SK-N-SH treated with all-trans-retinoic acid at 6 μM for 48 hours (cell line): Measurements from ENCODE around the gene KLHL18.
"Not testable (repeated sequence)": the region's sequence is repeated elsewhere in the genome, so short reads cannot be mapped to it uniquely, and the experiment has no call there.

Experiments used
- ATAC-seq: fragments of 200-7000 bp; cut with Tn5 transposase; 3 replicates; pipeline ENCODE4 v1.9.1; 2020; ENCODE audit warnings: mild to moderate bottlenecking, moderate library complexity
- ARNTL ChIP-seq: fragments of 450-650 bp; formaldehyde crosslinking; IDR thresholded peaks from 2 replicates; pipeline ENCODE4 v1.5.0; 2020; ENCODE audit warnings: low read depth, mild to moderate bottlenecking, moderate library complexity, borderline replicate concordance
- BACH2 ChIP-seq: fragments of 250-450 bp; sonication (Bioruptor Pico); IDR thresholded peaks from 2 replicates; pipeline ENCODE4 v1.9.0; 2021; ENCODE audit warnings: mild to moderate bottlenecking, borderline replicate concordance
- CSDC2 ChIP-seq: fragments of 250-450 bp; sonication (Bioruptor Pico); IDR thresholded peaks from 2 replicates; pipeline ENCODE4 v1.5.0; 2020; ENCODE audit warnings: mild to moderate bottlenecking, moderate library complexity
- CSRNP3 ChIP-seq: fragments of 250-450 bp; sonication (Bioruptor Pico); IDR thresholded peaks from 2 replicates; pipeline ENCODE4 v1.5.1; 2021; ENCODE audit warnings: mild to moderate bottlenecking, moderate library complexity
- ESRRG ChIP-seq: fragments of 250-450 bp; sonication (Bioruptor Pico); IDR thresholded peaks from 2 replicates; pipeline ENCODE4 v1.6.1; 2021; ENCODE audit warnings: mild to moderate bottlenecking
- GLIS3 ChIP-seq: fragments of 250-450 bp; sonication (Bioruptor Pico); IDR thresholded peaks from 2 replicates; pipeline ENCODE4 v1.5.0; 2020; ENCODE audit warnings: mild to moderate bottlenecking, moderate library complexity
- ISL1 ChIP-seq: fragments of 250-450 bp; sonication (Bioruptor Pico); IDR thresholded peaks from 2 replicates; pipeline ENCODE4 v2.1.2; 2022; ENCODE audit warnings: mild to moderate bottlenecking, moderate library complexity
- OSR1 ChIP-seq: fragments of 250-450 bp; sonication (Bioruptor Pico); IDR thresholded peaks from 2 replicates; pipeline ENCODE4 v1.8.0; 2022; ENCODE audit warnings: moderate library complexity, mild to moderate bottlenecking, inconsistent platforms
- POU6F1 ChIP-seq: fragments of 250-450 bp; sonication (Bioruptor Pico); IDR thresholded peaks from 2 replicates; pipeline ENCODE4 v1.8.0; 2021; ENCODE audit warnings: low read depth, mild to moderate bottlenecking, moderate library complexity, borderline replicate concordance
- PPARA ChIP-seq: fragments of 250-450 bp; sonication (Bioruptor Pico); IDR thresholded peaks from 2 replicates; pipeline ENCODE4 v1.5.0; 2020; ENCODE audit warnings: mild to moderate bottlenecking, borderline replicate concordance
- RARB ChIP-seq: fragments of 250-450 bp; sonication (Bioruptor Pico); IDR thresholded peaks from 2 replicates; pipeline ENCODE4 v1.8.0; 2021; ENCODE audit warnings: mild to moderate bottlenecking, moderate library complexity
- SNAI2 ChIP-seq: fragments of 250-450 bp; sonication (Bioruptor Pico); IDR thresholded peaks from 2 replicates; pipeline ENCODE4 v1.5.0; 2020; ENCODE audit warnings: mild to moderate bottlenecking, moderate library complexity
- TOX ChIP-seq: fragments of 250-450 bp; sonication (Bioruptor Pico); IDR thresholded peaks from 2 replicates; pipeline ENCODE4 v1.8.0; 2021; ENCODE audit warnings: mild to moderate bottlenecking, moderate library complexity, borderline replicate concordance
- TSHZ2 ChIP-seq: fragments of 250-450 bp; sonication (Bioruptor Pico); IDR thresholded peaks from 2 replicates; pipeline ENCODE4 v1.5.0; 2020; ENCODE audit warnings: mild to moderate bottlenecking, moderate library complexity
- ZC3H10 ChIP-seq: fragments of 250-450 bp; sonication (Bioruptor Pico); IDR thresholded peaks from 2 replicates; pipeline ENCODE4 v1.5.1; 2021; ENCODE audit warnings: mild to moderate bottlenecking, moderate library complexity
- ZFP3 ChIP-seq: fragments of 250-450 bp; sonication (Bioruptor Pico); IDR thresholded peaks from 2 replicates; pipeline ENCODE4 v1.5.0; 2020; ENCODE audit warnings: mild to moderate bottlenecking, moderate library complexity
- ZFP30 ChIP-seq: fragments of 450-650 bp; formaldehyde crosslinking; IDR thresholded peaks from 2 replicates; pipeline ENCODE4 v1.5.0; 2022; ENCODE audit warnings: mild to moderate bottlenecking, moderate library complexity
- ZNF565 ChIP-seq: fragments of 450-650 bp; formaldehyde crosslinking; conservative IDR thresholded peaks from 2 replicates; pipeline ENCODE4 v1.5.0; 2020; ENCODE audit warnings: low read depth, mild to moderate bottlenecking, moderate library complexity
- ZNF70 ChIP-seq: fragments of 450-650 bp; formaldehyde crosslinking; IDR thresholded peaks from 2 replicates; pipeline ENCODE4 v1.5.0; 2020; ENCODE audit warnings: mild to moderate bottlenecking, moderate library complexity
- ZNF8 ChIP-seq: fragments of 450-650 bp; formaldehyde crosslinking; IDR thresholded peaks from 2 replicates; pipeline ENCODE4 v1.5.0; 2020; ENCODE audit warnings: mild to moderate bottlenecking, moderate library complexity
- TF ChIP-seq, protein P1 (sequence below): fragments of 250-450 bp; sonication (Bioruptor Pico); IDR thresholded peaks from 2 replicates; pipeline ENCODE4 v1.8.0; 2020; ENCODE audit warnings: mild to moderate bottlenecking, moderate library complexity, borderline replicate concordance
- TF ChIP-seq, protein P2 (sequence below): fragments of 250-450 bp; sonication (Bioruptor Pico); IDR thresholded peaks from 2 replicates; pipeline ENCODE4 v1.5.1; 2020; ENCODE audit warnings: low read depth, mild to moderate bottlenecking, moderate library complexity

KLHL18 gene

GRCh38 chr3:47306022-47306421 lies 23.3 kb downstream of the KLHL18 start:
- TF ChIP-seq ZFP3: no peak
- TF ChIP-seq TSHZ2 (CRISPR knock-in tag): no peak
- TF ChIP-seq ESRRG (CRISPR knock-in tag): no peak
- no peak for TF ChIP-seq ZNF70 (CRISPR knock-in tag)
- no peak for TF ChIP-seq OSR1 (CRISPR knock-in tag)
- TF ChIP-seq SNAI2 (CRISPR knock-in tag): no peak
- no peak for TF ChIP-seq RARB
- no peak for TF ChIP-seq PPARA (CRISPR knock-in tag)
- TF ChIP-seq POU6F1 (CRISPR knock-in tag): no peak
- no peak for TF ChIP-seq ARNTL
- TF ChIP-seq, protein P1, sequence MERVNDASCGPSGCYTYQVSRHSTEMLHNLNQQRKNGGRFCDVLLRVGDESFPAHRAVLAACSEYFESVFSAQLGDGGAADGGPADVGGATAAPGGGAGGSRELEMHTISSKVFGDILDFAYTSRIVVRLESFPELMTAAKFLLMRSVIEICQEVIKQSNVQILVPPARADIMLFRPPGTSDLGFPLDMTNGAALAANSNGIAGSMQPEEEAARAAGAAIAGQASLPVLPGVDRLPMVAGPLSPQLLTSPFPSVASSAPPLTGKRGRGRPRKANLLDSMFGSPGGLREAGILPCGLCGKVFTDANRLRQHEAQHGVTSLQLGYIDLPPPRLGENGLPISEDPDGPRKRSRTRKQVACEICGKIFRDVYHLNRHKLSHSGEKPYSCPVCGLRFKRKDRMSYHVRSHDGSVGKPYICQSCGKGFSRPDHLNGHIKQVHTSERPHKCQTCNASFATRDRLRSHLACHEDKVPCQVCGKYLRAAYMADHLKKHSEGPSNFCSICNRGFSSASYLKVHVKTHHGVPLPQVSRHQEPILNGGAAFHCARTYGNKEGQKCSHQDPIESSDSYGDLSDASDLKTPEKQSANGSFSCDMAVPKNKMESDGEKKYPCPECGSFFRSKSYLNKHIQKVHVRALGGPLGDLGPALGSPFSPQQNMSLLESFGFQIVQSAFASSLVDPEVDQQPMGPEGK (CRISPR knock-in tag): no peak
- no peak for TF ChIP-seq GLIS3 (CRISPR knock-in tag)
- TF ChIP-seq ZC3H10 (CRISPR knock-in tag): no peak
- no peak for TF ChIP-seq BACH2 (CRISPR knock-in tag)
- TF ChIP-seq CSRNP3 (CRISPR knock-in tag): no peak
- TF ChIP-seq ZNF8 (CRISPR knock-in tag): no peak
- no peak for ATAC-seq

DNA sequence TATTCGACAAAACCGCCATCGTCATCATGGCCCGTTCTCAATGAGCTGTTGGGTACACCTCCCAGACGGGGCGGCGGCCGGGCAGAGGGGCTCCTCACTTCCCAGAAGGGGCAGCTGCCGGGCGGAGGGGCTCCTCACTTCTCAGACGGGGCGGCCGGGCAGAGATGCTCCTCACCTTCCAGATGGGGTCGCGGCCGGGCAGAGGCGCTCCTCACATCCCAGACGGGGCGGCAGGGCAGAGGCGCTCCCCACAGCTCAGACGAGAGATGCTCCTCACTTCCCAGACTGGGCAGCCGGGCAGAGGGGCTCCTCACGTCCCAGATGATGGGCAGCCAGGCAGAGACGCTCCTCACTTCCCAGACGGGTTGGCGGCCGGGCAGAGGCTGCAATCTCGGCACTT lies 26.5 kb downstream of the KLHL18 start:
- ATAC-seq: not testable (repeated sequence)

DNA sequence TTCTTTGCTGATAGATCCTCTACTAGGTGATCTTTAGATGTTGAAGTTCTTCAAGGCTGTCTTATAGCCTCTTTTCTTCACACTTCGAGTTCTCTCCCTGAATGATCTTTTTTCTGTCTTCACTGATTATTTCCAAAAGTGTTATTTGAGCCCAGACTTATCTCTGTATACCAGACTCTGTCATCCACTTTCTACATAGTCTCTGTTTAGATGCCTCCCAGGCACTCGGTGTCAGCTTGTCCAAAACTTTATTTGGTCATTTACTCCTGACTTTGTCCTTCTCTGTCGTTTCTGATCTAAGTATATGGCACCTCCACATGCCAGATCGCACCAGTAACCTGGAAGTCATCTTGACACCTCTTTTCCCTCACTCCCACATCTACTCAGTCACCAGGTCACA lies 27.6 kb downstream of the KLHL18 start:
- TF ChIP-seq, protein P2, sequence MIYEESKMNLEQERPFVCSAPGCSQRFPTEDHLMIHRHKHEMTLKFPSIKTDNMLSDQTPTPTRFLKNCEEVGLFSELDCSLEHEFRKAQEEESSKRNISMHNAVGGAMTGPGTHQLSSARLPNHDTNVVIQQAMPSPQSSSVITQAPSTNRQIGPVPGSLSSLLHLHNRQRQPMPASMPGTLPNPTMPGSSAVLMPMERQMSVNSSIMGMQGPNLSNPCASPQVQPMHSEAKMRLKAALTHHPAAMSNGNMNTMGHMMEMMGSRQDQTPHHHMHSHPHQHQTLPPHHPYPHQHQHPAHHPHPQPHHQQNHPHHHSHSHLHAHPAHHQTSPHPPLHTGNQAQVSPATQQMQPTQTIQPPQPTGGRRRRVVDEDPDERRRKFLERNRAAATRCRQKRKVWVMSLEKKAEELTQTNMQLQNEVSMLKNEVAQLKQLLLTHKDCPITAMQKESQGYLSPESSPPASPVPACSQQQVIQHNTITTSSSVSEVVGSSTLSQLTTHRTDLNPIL (CRISPR knock-in tag): no peak
- TF ChIP-seq OSR1 (CRISPR knock-in tag) (no peak), ZNF565 (no peak), CSRNP3 (CRISPR knock-in tag) (no peak), BACH2 (CRISPR knock-in tag) (no peak), ZFP3 (no peak), ZNF8 (CRISPR knock-in tag) (no peak), ZFP30 (CRISPR knock-in tag) (no peak), PPARA (CRISPR knock-in tag) (no peak), ZNF70 (CRISPR knock-in tag) (no peak), TOX (CRISPR knock-in tag) (no peak), ISL1 (CRISPR knock-in tag) (no peak), SNAI2 (CRISPR knock-in tag) (no peak), RARB (no peak), ZC3H10 (CRISPR knock-in tag) (no peak), TSHZ2 (CRISPR knock-in tag) (no peak), CSDC2 (CRISPR knock-in tag) (no peak), ARNTL (no peak), ESRRG (CRISPR knock-in tag) (no peak)
- no peak for ATAC-seq
